GM18508 (cell line): ENCODE results near the gene SETD1A.

Experiments
- ATAC-seq: cut with Tn5 transposase; IDR thresholded peaks from one replicate; pipeline ENCODE4 v1.9.1; 2021; ENCODE audit warnings: moderate number of reproducible peaks; ENCODE audit not compliant: insufficient read depth, unreplicated experiment

The SETD1A gene

DNA sequence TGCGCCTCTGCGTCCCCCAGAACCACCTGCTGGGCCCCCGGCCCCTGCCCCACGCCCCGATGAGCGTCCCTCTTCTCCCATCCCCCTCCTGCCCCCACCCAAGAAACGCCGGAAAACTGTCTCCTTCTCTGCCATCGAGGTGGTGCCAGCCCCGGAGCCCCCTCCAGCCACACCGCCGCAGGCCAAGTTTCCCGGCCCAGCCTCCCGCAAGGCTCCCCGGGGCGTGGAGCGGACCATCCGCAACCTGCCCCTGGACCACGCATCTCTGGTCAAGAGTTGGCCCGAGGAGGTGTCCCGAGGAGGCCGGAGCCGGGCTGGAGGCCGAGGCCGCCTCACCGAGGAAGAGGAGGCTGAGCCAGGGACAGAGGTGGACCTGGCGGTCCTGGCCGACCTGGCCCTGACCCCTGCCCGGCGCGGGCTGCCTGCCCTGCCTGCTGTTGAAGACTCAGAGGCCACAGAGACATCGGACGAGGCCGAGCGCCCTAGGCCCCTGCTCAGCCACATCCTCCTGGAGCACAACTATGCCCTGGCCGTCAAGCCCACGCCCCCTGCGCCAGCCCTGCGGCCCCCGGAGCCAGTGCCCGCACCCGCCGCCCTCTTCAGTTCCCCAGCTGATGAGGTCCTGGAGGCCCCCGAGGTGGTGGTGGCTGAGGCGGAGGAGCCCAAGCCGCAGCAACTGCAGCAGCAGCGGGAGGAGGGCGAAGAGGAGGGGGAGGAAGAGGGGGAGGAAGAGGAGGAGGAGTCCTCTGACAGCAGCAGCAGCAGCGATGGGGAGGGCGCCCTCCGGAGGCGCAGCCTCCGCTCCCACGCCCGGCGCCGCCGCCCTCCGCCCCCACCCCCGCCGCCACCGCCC, 21.8 kb downstream of the SETD1A start:
- no peak for ATAC-seq

DNA sequence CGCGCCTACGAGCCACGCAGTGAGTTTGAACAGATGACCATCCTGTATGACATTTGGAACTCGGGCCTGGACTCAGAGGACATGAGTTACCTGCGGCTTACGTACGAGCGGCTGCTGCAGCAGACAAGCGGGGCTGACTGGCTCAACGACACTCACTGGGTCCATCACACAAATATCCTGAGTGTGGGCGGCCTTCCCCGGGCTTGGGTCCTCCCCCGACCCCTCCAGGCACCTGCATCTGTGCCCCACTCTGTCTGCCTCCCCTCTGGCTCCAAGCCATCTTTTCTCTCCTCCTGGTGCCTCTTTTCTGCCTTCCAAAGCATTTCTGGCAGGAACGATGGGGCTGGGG, 22.4 kb downstream of the SETD1A start:
- ATAC-seq = no peak

DNA sequence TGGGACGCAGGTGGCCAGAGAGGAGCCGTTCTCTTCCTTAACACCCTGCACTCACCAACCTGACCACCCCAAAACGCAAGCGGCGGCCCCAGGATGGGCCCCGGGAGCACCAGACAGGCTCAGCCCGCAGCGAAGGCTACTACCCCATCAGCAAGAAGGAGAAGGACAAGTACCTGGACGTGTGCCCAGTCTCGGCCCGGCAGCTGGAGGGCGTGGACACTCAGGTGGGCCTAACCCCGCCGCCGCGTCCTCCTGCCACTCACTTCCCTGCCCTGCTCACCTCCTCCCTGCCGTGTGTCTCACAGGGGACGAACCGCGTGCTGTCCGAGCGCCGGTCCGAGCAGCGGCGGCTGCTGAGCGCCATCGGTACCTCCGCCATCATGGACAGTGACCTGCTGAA, 22.9 kb downstream of the SETD1A start:
- ATAC-seq = no peak

DNA sequence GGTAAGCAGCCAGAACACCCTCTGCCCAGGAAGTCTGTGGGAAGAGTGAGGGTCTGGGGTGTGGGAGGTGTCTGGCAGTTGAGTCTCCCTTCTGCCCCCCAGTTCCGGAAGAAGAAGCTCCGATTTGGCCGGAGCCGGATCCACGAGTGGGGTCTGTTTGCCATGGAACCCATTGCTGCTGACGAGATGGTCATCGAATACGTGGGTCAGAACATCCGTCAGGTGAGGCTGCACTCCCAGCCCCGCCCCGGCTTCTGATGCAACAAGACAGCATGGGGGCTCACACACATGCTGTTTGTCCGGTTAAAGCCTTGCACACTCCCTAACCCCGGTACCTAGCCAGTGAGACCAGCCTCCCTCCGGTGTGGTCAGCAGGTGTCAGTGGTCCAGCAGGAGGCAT, 23.4 kb downstream of the SETD1A start:
- no peak for ATAC-seq

DNA sequence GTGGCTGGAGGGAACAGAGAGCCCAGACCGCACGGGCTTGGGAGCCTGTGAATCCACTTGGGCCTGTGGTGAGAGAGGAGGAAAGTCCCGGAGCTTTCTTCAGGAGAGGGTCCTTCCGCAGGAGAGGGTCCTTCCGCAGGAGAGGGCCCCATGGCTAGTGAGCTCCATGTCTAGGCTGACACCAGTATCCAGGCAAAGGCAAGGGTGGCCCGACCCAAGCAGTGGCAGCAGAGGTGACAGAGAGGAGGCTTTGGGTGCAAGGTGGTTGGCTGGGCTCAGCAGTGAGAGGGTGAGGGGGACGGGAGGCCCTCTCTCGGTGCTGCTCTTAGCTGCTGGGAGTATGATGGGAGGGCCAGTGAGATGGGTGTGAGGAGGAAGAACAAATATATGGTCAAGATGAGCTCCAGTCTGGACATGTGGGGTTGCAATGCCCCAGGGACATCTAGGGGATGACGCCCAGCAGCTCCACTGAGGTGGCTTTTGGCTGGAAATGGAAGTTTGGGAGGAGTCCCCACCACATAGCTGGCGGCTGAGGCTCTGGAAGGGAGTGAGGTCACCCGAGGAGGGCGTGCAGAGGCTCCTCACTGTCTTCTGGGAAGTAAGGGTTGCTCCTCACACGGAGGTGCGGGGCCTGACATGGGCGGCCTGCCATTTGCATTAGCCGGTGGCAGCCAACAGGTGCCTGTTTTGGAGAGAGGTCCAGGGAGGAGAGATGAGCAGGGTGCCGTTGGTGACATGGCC, 25.2 kb downstream of the SETD1A start:
- no peak for ATAC-seq

DNA sequence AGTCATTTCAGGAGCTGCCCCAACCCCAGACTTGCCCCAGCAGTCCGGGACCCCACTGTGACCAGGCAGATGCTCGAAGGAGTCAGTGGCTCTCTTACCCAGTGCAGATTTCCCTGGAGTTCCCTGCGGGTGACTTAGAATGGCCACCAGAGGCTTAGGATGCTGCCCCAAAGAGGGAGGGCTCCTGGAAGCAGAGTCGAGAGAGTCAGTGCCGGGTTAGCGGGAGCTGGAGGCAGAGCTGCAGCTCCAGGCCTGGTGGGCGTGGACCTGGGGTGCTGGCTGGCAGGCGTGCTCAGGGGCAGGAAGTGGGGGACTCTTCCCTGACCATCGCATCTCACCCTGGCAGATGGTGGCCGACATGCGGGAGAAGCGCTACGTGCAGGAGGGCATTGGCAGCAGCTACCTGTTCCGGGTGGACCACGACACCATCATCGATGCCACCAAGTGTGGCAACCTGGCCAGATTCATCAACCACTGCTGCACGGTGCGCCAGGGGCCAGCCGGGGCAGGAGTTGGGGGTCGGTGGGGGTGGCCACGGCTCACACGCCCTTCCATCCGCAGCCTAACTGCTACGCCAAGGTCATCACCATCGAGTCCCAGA, 25.8 kb downstream of the SETD1A start:
- no peak for ATAC-seq

DNA sequence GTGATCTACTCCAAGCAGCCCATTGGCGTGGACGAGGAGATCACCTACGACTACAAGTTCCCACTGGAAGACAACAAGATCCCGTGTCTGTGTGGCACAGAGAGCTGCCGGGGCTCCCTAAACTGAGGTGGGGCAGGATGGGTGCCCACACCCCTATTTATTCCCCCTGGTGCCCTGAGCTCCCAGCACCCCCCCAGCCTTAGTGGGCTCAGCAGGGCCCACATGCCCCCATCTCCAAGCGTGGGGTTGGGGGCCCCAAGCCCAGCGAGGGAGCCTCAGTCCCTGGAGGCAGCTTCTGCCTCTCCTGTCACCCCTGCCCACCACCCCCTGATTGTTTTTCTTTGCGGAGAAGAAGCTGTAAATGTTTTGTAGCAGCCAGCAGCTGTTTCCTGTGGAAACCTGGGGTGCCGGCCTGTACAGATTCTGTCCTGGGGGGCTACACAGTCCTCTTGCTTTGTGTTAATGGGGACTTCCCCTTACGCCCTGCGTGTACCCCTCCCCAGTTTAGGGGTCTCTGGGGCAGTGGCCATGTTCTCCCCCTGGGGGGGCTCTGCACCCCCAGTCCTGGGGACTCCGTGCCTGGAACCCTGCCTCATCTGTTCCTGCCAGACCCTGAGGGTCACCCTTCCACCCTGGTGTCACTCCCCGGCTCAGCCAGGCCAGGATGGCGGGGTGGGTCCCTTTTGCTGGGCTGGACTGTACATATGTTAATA, 26.5 kb downstream of the SETD1A start:
- no peak for ATAC-seq

DNA sequence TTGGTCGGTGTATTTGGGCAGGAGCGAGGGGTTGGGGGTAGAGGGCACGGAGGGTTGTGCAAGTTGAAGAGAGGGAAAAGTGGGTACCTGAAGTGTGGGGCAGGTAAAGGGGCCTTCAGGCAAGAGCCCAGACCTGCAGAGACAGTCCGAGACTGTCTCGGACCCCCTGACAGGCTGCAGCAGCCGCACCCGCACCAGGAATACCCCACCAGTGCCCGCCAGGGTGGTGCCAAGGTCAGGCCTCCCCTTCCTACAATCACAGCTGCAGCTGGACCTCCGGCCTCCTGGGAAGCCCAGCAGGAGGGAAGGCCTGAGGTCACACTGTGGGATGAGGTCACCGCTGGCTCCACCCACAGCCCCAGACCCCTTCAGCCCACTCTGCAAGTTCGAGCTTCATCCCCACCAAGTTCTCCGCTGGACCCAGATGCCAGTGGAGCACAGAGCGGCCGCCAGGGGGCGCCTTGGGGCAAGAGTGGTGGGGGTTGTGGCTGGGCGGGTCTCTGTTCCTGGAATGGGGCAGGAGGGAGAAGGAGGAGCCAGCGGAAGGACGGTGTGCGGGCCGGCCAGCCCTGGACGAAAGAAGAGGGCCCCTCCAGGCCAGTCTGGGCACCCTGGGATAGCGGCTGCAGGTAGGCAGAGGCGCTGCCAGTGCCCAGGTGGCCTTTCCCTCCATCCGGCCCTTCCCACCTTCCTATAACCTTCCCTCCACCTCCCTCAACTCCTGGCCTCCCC, 27.3 kb downstream of the SETD1A start, which contains the start of gene HSD3B7:
Gene HSD3B7 (plus strand): TSS at position 539 of the 732 bp plus-strand sequence. CDS start 452 bp downstream, outside the sequence.
- ATAC-seq = no peak

DNA sequence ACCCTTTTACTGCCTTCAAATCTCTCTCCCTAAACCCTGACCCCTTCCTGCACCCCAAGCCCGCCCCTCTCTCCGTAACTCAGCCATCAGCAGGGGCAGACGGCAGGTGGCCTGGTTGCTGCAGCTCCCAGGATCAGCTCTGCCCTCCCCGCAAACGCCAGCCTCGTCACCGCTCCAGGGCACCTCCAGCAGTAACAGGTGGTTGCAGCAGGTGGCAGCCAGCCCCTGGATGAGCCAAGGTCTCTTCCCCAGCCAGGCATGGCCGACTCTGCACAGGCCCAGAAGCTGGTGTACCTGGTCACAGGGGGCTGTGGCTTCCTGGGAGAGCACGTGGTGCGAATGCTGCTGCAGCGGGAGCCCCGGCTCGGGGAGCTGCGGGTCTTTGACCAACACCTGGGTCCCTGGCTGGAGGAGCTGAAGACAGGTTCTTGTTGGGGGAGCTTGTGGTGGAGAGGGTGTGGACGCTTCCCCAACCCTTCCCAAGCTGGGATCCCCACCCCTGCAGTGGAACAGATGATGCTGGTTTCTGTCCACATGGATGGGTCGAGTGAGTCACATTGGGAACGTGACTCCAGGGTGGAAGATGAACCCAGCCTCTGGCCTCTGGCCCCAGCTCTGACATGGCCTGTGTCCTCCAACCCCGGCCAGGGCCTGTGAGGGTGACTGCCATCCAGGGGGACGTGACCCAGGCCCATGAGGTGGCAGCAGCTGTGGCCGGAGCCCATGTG, 28.0 kb downstream of the SETD1A start:
- no peak for ATAC-seq

DNA sequence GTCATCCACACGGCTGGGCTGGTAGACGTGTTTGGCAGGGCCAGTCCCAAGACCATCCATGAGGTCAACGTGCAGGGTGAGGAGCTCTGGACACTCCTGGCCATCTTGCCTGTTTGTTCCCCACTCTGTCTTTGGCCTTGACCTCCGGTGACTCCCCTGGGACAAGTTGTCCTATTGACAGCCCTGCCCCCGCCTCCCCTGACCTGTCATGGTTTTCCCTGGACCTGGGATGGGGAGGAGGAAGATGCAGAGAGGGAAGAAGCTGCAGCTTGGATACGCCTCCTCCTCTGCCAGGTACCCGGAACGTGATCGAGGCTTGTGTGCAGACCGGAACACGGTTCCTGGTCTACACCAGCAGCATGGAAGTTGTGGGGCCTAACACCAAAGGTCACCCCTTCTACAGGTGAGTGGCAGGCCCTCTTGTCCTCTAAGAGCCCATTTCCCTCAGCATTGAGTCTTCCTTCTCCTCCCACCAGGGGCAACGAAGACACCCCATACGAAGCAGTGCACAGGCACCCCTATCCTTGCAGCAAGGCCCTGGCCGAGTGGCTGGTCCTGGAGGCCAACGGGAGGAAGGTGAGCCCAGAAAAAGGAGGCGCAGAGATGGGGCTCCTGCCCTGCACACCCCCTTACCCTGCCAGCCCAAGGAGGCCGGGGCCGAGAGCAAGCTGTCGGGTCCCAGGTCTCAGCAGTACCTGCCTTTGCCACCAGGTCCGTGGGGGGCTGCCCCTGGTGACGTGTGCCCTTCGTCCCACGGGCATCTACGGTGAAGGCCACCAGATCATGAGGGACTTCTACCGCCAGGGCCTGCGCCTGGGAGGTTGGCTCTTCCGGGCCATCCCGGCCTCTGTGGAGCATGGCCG, 28.8 kb downstream of the SETD1A start:
- ATAC-seq = no peak

DNA sequence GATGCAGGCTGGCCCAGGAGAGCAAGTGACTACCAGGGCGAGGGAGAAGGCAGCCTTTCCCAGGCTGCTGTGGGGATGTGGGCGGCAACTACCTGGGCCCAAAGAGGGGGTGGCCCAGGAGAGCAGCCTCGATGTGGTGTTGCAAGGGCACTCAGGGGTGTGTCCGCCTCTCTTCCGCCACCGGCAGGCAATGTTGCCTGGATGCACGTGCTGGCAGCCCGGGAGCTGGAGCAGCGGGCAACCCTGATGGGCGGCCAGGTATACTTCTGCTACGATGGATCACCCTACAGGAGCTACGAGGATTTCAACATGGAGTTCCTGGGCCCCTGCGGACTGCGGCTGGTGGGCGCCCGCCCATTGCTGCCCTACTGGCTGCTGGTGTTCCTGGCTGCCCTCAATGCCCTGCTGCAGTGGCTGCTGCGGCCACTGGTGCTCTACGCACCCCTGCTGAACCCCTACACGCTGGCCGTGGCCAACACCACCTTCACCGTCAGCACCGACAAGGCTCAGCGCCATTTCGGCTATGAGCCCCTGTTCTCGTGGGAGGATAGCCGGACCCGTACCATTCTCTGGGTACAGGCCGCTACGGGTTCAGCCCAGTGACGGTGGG, 30.1 kb downstream of the SETD1A start:
- ATAC-seq = no peak

DNA sequence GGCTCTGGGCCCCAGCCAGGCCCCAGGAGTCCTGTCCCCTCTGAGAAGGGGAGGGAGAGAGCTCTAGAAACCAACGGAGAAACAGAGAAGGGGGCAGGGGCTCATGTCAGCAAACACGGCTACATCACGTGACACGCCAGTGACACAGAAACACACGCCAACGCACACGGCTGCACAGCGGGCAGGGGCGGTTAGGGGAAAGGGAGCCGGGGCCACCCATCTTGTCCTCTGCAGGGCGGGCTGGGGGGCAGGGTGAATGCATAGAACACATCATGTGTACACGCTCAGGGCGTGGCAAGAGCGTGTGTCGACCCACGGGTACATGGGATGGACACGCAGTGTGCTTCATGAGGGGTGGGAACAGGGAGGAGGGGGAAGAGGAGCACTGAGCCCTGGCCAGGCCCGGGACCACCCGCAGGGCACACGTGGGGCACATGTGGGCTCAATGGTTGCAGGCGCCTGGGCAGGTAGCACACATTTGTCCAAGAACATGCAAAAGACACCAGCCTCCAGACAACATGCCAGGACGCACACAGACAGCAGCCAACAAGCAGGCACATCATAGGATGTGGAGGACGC, 32.0 kb downstream of the SETD1A start:
- ATAC-seq = no peak

DNA sequence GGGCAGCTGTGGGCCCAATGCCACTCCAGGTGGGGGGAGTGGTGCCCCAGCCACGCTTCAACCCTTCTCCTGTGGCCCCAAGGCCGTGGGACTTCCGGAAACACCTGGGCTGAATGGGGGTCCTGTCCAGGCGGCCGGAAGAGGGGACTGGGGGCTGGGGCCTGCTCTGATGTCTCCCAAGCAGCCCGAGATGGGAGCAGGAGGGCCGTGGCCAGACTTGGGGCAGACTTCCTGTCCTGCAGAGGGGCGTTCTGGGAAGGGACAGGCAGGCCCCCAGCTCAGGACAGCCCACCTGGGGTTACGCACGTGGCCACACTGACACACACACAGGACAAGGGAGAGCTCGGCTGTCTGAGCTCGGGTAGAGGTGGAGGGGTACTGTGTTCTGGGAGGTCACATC, 32.6 kb downstream of the SETD1A start:
- ATAC-seq = no peak

DNA sequence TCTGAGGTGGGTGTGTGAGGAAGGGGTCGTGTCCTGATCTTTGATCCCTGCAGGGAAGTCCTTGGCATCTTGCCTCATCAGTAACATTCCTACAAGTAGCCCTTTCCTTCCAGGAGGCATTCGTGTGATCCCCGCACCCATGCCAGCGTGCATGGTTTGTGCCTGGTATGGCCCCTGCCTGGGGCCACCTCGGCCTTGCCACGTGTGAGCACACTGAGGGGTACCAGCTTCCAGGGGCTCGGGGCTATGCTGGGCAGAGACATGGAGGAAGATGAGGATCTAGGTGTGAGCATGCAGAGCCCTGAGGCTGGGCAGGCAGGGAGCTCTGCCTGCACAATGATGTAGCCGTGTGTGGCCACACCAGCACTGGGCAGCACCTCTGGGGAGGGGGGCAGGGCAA, 33.5 kb downstream of the SETD1A start:
- ATAC-seq = no peak

DNA sequence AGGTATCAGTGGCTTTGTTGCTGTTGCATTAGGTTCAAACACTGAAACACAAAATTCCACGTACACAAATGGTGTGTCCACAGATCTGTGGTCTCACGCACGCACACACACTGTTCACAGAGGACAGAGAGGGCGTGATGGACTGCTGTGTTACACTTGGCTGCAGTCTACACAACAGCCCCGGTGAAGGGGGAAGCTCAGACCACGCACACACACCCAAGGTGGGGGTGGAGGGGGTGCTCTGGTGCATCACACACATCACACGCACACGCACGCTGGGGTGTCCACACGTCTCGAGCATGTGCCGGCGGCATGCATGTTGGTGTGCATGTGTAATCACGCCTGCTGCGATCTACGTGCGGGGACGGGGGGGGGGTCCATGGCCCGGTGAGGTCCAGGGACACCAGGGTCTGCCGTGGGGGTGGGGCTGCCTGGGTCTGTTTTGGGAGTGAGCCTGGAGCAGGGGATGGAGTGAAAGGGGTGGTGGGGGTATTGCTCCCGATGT, 34.8 kb downstream of the SETD1A start:
- ATAC-seq = no peak

DNA sequence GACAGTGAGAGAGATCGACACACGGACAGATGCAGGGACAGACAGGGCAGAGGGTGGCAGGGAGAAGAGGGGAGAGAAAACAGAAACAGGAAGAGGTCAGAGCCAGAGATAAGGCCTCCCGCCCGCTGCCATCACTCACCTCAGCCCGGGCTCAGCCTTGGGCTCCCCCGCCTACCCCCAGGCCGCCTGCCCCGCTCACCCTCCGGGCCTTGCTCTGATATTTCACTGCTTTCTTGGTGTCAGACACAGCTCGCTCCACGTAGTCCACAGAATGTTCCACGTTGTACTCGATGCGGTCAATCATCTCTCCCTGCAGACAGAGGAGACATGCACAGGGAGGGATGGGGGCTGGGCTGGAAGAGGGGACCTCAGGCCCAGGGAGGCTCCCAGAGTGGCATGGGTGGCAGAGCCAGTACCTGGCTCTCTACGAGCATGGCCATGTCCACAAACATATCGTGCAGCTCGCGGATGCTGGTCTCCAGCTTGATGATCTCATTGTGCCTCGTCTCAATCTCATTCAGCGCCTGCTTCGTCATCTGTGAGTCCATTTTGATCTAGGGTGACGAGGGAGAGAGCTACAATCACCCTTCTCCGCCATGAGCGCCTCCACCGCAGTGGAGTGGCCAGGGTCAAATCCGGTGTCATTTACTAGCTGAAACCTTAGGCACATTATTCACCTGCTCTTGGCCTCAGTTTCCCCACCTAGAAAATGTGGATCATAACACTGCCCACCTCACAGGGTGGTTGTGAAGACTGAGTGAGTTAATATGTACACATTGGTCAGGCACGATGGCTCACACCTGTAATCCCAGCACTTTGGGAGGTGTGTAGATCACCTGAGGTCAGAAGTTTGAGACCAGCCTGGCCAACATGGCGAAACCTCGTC, 35.6 kb downstream of the SETD1A start:
- ATAC-seq = no peak

DNA sequence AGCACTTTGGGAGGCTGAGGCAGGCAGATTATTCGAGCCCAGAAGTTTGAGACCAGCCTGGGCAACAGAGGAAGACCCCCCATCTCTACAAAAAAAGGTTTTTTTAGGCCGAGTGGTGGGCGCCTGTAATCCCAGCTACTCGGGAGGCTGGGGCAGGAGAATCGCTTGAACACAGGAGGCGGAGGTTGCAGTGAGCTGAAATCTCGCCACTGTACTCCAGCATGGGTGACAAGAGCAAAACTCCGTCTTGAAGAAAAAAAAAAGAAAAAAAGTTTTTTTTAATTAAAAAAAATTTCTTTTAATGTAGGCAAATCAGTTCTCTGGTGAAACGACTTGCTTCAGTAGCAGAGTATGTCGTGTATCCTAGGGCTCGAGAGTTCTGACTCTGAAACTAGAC, 38.4 kb downstream of the SETD1A start:
- ATAC-seq = no peak
